ENCODE data around the gene PIP5K1A. TPM values are rescaled to one million over a fixed set of nuclear protein-coding genes. Genes with fewer than 3 reads are reported as not detected.
A peak's percentile ranks its signal among the peaks of the same experiment; 100 is the strongest.

Gene PIP5K1A
- total and polyA plus RNA-seq, 4 donors, result 21.7 to 120 (median 37.5) TPM

- no peaks in the 10 kb centered on the region for H3K27me3 ChIP-seq (ENCODE audit: control insufficient read depth in 3 of 3, insufficient read depth in 3 of 3, low read length in 2 of 3)
- peak overlapping the region; percentile 70 for H3K4me3 ChIP-seq
- H3K27ac ChIP-seq (ENCODE audit: low read depth in 1 of 2, low read length in 1 of 2), result peak overlapping the region; percentile 61 to 84
- no peak for ATAC-seq (ENCODE audit: insufficient read depth, low FRiP score)
- peaks cover 0 to 23% (median 18%) of the 10 kb centered on the region in 4 donors for H3K36me3 ChIP-seq (ENCODE audit: control insufficient read depth in 4 of 4, insufficient read depth in 4 of 4, low read length in 4 of 4)
- H3K4me1 ChIP-seq (ENCODE audit: control insufficient read depth in 5 of 5, insufficient read depth in 5 of 5, low read length in 5 of 5), result peaks cover 6 to 20% (median 8%) of the 10 kb centered on the region in 5 donors
- 2% methylated on average over 15 of the region's 15 CpGs for WGBS, 2 donors
- no peaks in the 10 kb centered on the region for H3K9me3 ChIP-seq (ENCODE audit: control insufficient read depth in 4 of 4, insufficient read depth in 3 of 4, low read length in 3 of 4)
- TF ChIP-seq CTCF (IDR thresholded peaks at IDR 0.05; ENCODE audit: control extremely low read depth, extremely low read depth), result no peak
- H3K9ac ChIP-seq (ENCODE audit: insufficient read depth in 1 of 2, low read length in 2 of 2), result peak overlapping the region; percentile 69 to 76
- no peak for DNase-seq
Measured at GRCh38 chr1:151166505-151166956, 31.8 kb upstream of the PIP5K1A start.

GRCh38 chr1:151167116-151167515 lies 31.2 kb upstream of the PIP5K1A start:
- no peak for ATAC-seq (ENCODE audit: insufficient read depth, low FRiP score)
- 90 to 91% methylated on average over 6 of the region's 6 CpGs for WGBS, 2 donors
- no peak overlapping the region for H3K4me3 ChIP-seq

GRCh38 chr1:151171190-151171589 lies 27.2 kb upstream of the PIP5K1A start:
- peaks cover 0 to 15% (median 6%) of the 10 kb centered on the region in 5 donors for H3K4me1 ChIP-seq (ENCODE audit: control insufficient read depth in 5 of 5, insufficient read depth in 5 of 5, low read length in 5 of 5)
- H3K4me3 ChIP-seq, result no peak overlapping the region
- no peaks in the 10 kb centered on the region for H3K9me3 ChIP-seq (ENCODE audit: control insufficient read depth in 4 of 4, insufficient read depth in 3 of 4, low read length in 3 of 4)
- DNase-seq (no peak), ATAC-seq (ENCODE audit: insufficient read depth, low FRiP score) (no peak)
- no peak for TF ChIP-seq CTCF (IDR thresholded peaks at IDR 0.05; ENCODE audit: control extremely low read depth, extremely low read depth)
- WGBS, 2 donors, result 87 to 92% methylated on average over 5 of the region's 5 CpGs
- H3K9ac ChIP-seq (ENCODE audit: insufficient read depth in 1 of 2, low read length in 2 of 2), result no peak overlapping the region
- no peaks in the 10 kb centered on the region for H3K27me3 ChIP-seq (ENCODE audit: control insufficient read depth in 3 of 3, insufficient read depth in 3 of 3, low read length in 2 of 3)
- H3K27ac ChIP-seq (ENCODE audit: low read depth in 1 of 2, low read length in 1 of 2), result no peak overlapping the region
- H3K36me3 ChIP-seq (ENCODE audit: control insufficient read depth in 4 of 4, insufficient read depth in 4 of 4, low read length in 4 of 4), result peaks cover 0 to 36% (median 22%) of the 10 kb centered on the region in 4 donors

More at GRCh38 chr1:151167116-151167515, 31.2 kb upstream of the PIP5K1A start:
- H3K27me3 ChIP-seq (ENCODE audit: control insufficient read depth in 3 of 3, insufficient read depth in 3 of 3, low read length in 2 of 3), result no peaks in the 10 kb centered on the region
- H3K36me3 ChIP-seq (ENCODE audit: control insufficient read depth in 4 of 4, insufficient read depth in 4 of 4, low read length in 4 of 4), result peaks cover 0 to 19% (median 16%) of the 10 kb centered on the region in 4 donors
- H3K9me3 ChIP-seq (ENCODE audit: control insufficient read depth in 4 of 4, insufficient read depth in 3 of 4, low read length in 3 of 4), result no peaks in the 10 kb centered on the region
- H3K9ac ChIP-seq (ENCODE audit: insufficient read depth in 1 of 2, low read length in 2 of 2), result no peak overlapping the region
- H3K27ac ChIP-seq (ENCODE audit: low read depth in 1 of 2, low read length in 1 of 2), result no peak overlapping the region
- DNase-seq, result no peak
- peaks cover 6 to 20% (median 8%) of the 10 kb centered on the region in 5 donors for H3K4me1 ChIP-seq (ENCODE audit: control insufficient read depth in 5 of 5, insufficient read depth in 5 of 5, low read length in 5 of 5)
- TF ChIP-seq CTCF (IDR thresholded peaks at IDR 0.05; ENCODE audit: control extremely low read depth, extremely low read depth), result no peak

Measured in lung (tissue), 12 donors.